GM12873 (cell line): ENCODE data around the gene RPS25.

Experiments used
- TF ChIP-seq, protein P1 (sequence below): IDR thresholded peaks from 2 replicates; pipeline ENCODE4 v1.5.1; 2012; ENCODE audit warnings: low read depth, mild to moderate bottlenecking, moderate library complexity, low read length, control low read depth; ENCODE audit not compliant: insufficient read depth; ENCODE audit errors: missing control alignments

RPS25 gene

DNA sequence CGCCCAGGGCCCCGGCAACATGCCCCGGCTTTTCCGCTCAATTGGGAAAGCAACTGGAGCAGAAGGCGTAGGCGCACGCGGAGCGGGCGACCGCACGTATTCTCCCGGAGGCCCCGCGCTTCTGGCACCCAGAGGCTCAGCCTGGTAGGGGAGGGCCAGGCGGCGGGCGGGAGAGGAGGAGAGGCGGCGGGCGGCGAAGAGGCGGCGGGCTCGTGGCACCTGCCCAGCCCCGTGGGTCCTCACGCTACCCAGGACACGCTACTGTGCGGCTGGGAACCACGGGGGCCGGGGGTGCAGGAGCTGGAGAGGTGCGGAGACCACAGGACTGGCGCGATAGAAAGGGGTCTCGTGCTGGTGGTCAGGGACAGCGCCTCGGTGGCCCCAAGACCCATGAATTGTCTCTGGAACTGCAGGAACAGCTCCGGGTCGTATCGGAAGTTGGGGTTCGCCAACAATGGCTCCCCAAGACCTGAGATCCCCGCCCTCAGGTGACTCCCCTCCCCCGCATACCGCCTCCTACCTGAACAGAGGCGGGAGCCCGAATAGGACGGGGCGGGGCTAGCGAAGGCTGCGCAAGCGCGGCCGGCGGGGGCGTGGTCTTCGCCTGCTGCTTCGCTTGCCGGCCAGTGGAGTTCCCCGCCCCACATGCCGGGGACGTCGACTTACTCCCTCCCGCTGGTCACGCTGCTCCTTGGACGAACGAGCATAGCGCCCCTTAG, 12.3 kb upstream of the RPS25 start, which contains the start of gene SLC37A4:
Gene SLC37A4, minus strand, starts transcription at position 549 of the 719 bp plus-strand sequence.
- TF ChIP-seq, protein P1, sequence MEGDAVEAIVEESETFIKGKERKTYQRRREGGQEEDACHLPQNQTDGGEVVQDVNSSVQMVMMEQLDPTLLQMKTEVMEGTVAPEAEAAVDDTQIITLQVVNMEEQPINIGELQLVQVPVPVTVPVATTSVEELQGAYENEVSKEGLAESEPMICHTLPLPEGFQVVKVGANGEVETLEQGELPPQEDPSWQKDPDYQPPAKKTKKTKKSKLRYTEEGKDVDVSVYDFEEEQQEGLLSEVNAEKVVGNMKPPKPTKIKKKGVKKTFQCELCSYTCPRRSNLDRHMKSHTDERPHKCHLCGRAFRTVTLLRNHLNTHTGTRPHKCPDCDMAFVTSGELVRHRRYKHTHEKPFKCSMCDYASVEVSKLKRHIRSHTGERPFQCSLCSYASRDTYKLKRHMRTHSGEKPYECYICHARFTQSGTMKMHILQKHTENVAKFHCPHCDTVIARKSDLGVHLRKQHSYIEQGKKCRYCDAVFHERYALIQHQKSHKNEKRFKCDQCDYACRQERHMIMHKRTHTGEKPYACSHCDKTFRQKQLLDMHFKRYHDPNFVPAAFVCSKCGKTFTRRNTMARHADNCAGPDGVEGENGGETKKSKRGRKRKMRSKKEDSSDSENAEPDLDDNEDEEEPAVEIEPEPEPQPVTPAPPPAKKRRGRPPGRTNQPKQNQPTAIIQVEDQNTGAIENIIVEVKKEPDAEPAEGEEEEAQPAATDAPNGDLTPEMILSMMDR = peak; percentile 92

DNA sequence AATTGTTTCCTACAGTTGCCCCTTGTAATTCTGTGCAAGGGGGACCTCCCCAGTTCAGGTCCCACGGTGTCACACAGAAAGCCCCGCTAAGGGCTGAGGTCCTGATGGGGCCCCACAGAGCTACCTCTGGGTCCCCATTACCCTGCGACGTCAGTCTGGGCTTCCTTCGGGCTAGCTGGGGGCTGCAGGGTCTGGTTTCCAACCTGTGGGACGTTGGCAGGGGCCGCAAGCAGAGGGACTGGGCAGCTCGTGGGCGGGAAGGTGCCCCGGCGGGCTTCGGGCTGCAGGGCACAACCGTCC, 11.8 kb upstream of the RPS25 start:
- TF ChIP-seq, protein P1 = no peak

DNA sequence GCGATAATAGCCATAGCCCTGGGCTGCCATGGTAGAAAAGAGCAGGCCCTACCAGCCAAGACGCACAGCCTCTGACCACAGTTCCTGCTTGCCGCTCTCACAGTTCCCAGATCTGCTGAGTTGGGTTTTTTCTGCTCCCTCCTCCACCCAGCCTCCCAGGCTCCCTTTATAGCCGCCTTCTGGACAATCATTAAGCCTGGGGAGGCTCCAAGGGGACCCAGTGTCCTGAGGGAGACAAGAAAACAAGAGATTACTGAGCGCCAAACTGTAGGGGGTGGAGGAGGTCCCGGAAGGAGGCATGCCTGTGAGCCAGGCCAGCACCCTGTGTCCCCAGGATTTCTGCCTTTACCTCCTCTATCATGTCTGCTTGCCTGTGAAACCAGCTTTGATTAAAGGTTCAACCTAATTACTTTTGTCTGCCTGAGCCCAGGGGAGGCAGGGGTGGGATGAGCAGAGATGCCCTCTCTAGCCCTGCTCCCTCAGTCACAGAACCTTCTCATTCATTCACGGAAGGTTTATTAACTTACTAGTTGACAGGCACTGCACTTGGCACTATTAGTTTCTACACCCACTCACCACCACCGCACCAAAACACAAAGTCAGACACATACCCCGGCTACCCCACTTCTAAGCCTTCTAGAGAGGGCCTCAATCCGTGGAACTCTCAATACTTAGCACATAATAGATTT, 11.3 kb upstream of the RPS25 start:
- TF ChIP-seq, protein P1 = no peak

DNA sequence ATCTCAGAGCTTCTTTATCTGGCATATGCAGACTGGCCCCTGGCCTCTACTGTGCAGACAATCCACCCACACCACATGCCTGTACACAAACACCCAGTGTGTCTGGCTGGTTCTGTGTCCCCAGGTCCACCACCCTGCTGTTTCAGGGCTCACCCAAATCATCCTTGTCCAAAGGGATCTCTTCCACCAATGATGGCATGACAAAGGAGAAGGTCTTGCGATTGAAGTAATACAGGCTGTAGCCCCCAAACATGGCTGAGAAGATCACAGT, 10.9 kb upstream of the RPS25 start:
- TF ChIP-seq, protein P1 = no peak

DNA sequence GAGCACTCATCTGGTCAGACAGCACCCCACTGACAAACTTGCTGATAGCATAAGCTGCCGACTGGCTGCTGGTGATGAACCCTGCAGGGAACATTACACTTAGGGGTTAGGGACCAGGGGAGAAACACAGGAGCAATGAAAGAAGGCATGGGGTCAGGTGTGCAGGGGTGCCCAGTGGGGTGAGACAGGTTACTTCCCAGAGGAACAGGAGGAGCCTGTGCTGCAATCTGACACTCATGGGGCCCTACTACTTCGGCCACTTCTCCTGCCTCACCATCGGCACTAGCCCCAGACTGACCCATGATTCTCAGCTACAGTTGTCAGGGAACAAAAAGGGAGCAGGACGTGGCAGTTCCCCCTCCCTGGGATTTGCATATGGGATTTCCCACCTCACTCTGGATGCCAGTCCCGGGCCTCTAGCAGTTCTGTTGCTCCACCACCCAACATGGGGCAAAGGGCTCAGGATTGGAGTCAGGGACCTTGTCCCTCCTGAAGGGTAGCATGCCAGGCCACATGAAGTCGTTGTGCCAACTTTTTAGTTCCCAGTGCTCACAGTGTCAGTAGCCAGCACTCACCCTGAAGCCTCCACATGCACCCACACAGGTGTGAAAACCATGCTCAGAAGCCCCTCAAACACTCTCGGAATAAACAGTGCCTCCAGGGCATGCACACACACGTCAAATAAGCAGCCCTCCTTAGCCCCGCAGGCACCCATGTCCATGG, 10.4 kb upstream of the RPS25 start:
- TF ChIP-seq, protein P1 = no peak

DNA sequence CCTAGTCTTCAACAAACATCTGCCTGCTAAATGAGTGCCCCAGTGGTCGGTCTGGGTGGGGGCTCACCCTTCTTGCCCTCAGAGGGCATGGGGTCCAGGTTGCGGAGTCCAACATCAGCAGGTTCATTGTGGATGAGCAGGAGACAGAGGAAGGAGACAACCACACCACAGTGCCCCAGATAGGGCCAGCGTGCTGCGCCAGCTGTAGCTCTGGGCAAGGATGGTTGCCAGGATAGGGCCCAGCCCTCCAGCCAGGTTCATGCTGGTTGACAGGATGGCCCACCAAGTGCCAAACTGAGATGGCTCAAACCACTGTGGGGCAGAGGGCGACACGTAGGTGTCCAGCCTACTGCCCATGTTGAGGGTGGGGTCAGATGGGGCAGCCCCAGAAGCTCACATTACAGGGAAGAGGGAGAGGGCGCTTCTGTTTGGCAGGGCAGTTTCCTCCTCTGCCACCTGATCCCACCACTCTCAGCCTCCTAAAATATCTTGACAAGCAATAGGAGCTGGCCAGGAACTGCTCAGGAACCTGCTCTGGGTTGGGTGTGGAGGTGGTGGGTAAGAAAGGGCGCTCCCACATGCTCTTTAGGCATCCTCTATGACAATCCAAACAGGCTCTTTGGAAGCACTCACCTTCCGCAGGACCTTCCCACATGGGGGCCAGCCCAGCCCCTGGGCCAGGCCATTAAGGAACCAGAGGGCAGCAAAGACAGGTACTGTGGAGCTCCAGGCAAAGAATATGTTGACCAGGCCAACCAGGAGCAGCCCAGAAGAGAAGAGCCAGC, 9.6 kb upstream of the RPS25 start:
- TF ChIP-seq, protein P1 = no peak

DNA sequence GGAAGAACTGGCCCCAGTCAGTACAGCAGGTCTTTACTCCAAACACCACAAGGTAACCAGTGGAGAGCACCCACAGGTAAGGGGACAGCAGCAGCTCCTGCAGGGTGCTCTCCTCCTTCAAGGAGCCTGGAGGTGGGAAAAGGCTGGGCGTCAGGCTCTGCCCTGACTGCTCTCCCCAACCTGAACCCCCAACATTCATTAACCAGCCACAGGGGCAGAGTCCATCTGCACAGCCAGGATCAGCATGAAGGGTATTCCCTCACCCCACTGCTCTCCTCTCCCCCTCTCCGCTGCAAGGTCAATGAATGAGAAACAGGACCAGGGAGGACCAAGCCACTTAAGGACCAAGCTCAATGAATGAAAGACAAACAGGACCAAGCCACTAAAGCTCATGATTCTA, 8.8 kb upstream of the RPS25 start:
- TF ChIP-seq, protein P1 = no peak
